VCaP (cell line): Measurements from ENCODE around the gene IPO5.
"Not testable (repeated sequence)": the region's sequence is repeated elsewhere in the genome, so short reads cannot be mapped to it uniquely, and the experiment has no call there.

Experiments used
- H3K27ac ChIP-seq: fragments of 450-650 bp; 2 replicates; pipeline ENCODE4 v1.5.1; 2017
- TF ChIP-seq, protein P1 (sequence below): fragments of 450-650 bp; conservative IDR thresholded peaks from 2 replicates; pipeline ENCODE4 v1.5.1; 2017; ENCODE audit warnings: mild to moderate bottlenecking, moderate library complexity

Gene IPO5

DNA sequence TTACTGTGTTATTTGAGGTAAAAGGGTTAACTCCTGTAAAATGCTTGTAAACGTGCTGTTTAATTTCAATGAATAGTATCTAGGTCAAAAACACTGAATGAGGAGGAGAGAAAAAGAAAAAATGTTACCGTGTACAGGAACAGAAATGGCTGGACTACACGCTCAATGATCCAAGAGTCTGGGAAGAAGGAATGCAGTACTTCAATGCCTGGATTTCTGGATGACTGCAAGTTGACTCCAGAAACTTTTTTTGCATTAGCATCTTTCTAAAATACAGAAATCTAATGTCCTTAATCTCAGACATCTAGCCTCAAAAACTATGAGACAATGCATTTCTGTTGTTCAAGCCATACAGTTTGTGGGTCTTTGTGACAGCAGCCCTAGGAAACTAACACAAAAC lies 17.4 kb upstream of the IPO5 start:
- TF ChIP-seq, protein P1, sequence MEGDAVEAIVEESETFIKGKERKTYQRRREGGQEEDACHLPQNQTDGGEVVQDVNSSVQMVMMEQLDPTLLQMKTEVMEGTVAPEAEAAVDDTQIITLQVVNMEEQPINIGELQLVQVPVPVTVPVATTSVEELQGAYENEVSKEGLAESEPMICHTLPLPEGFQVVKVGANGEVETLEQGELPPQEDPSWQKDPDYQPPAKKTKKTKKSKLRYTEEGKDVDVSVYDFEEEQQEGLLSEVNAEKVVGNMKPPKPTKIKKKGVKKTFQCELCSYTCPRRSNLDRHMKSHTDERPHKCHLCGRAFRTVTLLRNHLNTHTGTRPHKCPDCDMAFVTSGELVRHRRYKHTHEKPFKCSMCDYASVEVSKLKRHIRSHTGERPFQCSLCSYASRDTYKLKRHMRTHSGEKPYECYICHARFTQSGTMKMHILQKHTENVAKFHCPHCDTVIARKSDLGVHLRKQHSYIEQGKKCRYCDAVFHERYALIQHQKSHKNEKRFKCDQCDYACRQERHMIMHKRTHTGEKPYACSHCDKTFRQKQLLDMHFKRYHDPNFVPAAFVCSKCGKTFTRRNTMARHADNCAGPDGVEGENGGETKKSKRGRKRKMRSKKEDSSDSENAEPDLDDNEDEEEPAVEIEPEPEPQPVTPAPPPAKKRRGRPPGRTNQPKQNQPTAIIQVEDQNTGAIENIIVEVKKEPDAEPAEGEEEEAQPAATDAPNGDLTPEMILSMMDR, result no peak
- no peak overlapping the region; the same call in 1 of the 2 replicates for H3K27ac ChIP-seq

- H3K27ac ChIP-seq, result no peak overlapping the region
- TF ChIP-seq, protein P1, result no peak
Observed at GRCh38 chr13:97938706-97939475, 14.6 kb upstream of the IPO5 start.

GRCh38 chr13:97944396-97945029 lies 9.0 kb upstream of the IPO5 start:
- no peak overlapping the region for H3K27ac ChIP-seq
- TF ChIP-seq, protein P1, result no peak

DNA sequence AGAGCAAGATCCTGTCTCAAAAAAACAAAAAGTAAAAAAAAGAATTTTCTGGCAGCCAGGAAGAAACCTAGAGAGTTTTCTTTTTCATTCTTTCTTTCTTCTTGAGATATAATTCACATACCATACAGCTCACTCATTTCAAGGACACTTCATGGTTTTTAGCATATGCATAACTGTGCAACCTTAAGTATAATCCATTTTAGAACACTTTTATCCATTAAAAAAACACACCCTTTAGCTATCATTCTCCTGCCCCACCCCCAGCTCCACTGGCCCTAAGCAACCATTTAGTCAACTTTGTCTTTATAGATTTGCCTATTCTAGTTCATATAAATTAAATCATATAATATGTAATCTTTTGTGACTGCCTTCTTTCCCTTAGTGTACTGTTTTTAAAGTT lies 8.1 kb upstream of the IPO5 start:
- TF ChIP-seq, protein P1, result no peak
- no peak overlapping the region for H3K27ac ChIP-seq

GRCh38 chr13:97945792-97946419 lies 7.6 kb upstream of the IPO5 start:
- TF ChIP-seq, protein P1, result no peak
- no peak overlapping the region for H3K27ac ChIP-seq

- TF ChIP-seq, protein P1, result no peak
- no peak overlapping the region for H3K27ac ChIP-seq
Observed at GRCh38 chr13:97946951-97947588, 6.4 kb upstream of the IPO5 start.

DNA sequence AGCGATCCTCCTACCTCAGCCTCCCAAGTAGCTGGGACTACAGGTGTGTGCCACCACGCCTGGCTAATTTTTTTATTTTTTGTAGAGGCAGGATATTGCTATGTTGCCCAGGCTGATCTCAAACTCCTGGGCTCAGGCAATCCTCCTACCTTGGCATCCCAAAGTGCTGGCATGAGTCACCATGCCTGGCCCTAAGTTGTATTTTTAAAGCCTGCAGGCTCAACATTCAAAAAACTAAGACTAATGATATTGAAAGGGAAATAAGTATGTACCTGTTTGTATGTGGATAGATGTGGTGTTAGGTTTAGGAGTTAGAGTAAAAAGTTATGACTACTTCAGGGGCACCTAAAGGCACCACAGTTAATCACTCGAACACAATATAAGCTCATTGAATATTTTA lies 5.4 kb upstream of the IPO5 start:
- TF ChIP-seq, protein P1, result no peak
- no peak overlapping the region for H3K27ac ChIP-seq

- not testable (repeated sequence) for H3K27ac ChIP-seq
Observed at GRCh38 chr13:97949316-97949715, 4.2 kb upstream of the IPO5 start.
